H1 (cell line): ENCODE data around the gene FCHO1. TPM values are rescaled to one million over a fixed set of nuclear protein-coding genes. Genes with fewer than 3 reads are reported as not detected.

Experiments
- CTCF ChIA-PET: fragments of 300-600 bp; sonication (Branson Sonifier 250); formaldehyde crosslinking; loops from one replicate; lab custom pipeline; 2021; ENCODE audit not compliant: partially characterized antibody; lab: Charles Lee
- POLR2A ChIA-PET: fragments of 300-600 bp; sonication (Branson Sonifier 250); formaldehyde crosslinking; loops from one replicate; lab custom pipeline; 2021; ENCODE audit warnings: inconsistent platforms; ENCODE audit not compliant: partially characterized antibody; lab: Charles Lee
- DNase-seq, 2 experiments: peaks; one replicate each; pipeline versions ENCODE4 v3.0.0 to v3.0.0-alpha.2; 2010 to 2022; ENCODE audit warnings: low spot score in 2 of 2, low read depth in 1 of 2, mixed read lengths in 1 of 2
- FAIRE-seq: peaks from 2 replicates; lab custom pipeline; 2011; peaks lifted over from hg19 to GRCh38; lab: Jason Lieb, UNC
- H2AFZ ChIP-seq: 2 replicates; pipeline ENCODE4 v1.8.1; 2012; ENCODE audit warnings: low read length, inconsistent platforms
- H2AK5ac ChIP-seq: 2 replicates; pipeline ENCODE4 v1.6.1; 2013; ENCODE audit warnings: low read depth, low read length
- H2BK120ac ChIP-seq: replicated peaks from 2 replicates; pipeline ENCODE3; 2013; ENCODE audit warnings: low read depth, low read length, inconsistent platforms
- H2BK12ac ChIP-seq: 2 replicates; pipeline ENCODE4 v1.6.1; 2013; ENCODE audit warnings: low read depth, low read length
- H2BK15ac ChIP-seq: 2 replicates; pipeline ENCODE4 v1.6.1; 2013; ENCODE audit warnings: low read length
- H2BK20ac ChIP-seq: 2 replicates; pipeline ENCODE4 v1.6.1; 2013; ENCODE audit warnings: low read length
- H2BK5ac ChIP-seq: 2 replicates; pipeline ENCODE4 v1.6.1; 2013; ENCODE audit warnings: low read depth, low read length
- H3K14ac ChIP-seq: 2 replicates; pipeline ENCODE4 v1.6.1; 2013; ENCODE audit warnings: inconsistent platforms; ENCODE audit not compliant: insufficient read length
- H3K18ac ChIP-seq: 2 replicates; pipeline ENCODE4 v1.6.1; 2013; ENCODE audit warnings: low read length; ENCODE audit errors: extremely low read depth
- H3K23ac ChIP-seq: 2 replicates; pipeline ENCODE4 v1.6.1; 2013; ENCODE audit warnings: inconsistent platforms; ENCODE audit not compliant: insufficient read length
- H3K23me2 ChIP-seq: 2 replicates; pipeline ENCODE4 v1.6.1; 2013; ENCODE audit warnings: low read depth, low read length
- H3K27ac ChIP-seq: 2 replicates; pipeline ENCODE4 v1.6.1; 2011; ENCODE audit warnings: low read depth, low read length, inconsistent platforms
- H3K27me3 ChIP-seq, 4 experiments: replicated peaks in 1 of 4; 1 replicate in 1 of 4; 2 replicates in 3 of 4; pipeline versions ENCODE4 v1.6.1 to v1.8.1; 2011 to 2013; ENCODE audit warnings: low read length in 3 of 4, mild to moderate bottlenecking in 3 of 4, inconsistent platforms in 2 of 4, mixed read lengths in 2 of 4, moderate library complexity in 1 of 4; ENCODE audit not compliant: control insufficient read depth in 3 of 4, insufficient read depth in 3 of 4; ENCODE audit errors: extremely low read depth in 1 of 4
- H3K36me3 ChIP-seq, 4 experiments: 2 replicates each; pipeline versions ENCODE4 v1.6.1 to v1.8.1; 2011 to 2013; ENCODE audit warnings: mild to moderate bottlenecking in 4 of 4, low read length in 3 of 4, moderate library complexity in 2 of 4, control low read depth in 1 of 4, inconsistent platforms in 1 of 4; ENCODE audit not compliant: insufficient read depth in 4 of 4, control insufficient read depth in 2 of 4
- H3K4ac ChIP-seq: replicated peaks from 2 replicates; pipeline ENCODE3; 2013; ENCODE audit warnings: low read length, low read depth, mixed read lengths, inconsistent platforms; ENCODE audit not compliant: insufficient read length
- H3K4me1 ChIP-seq, 4 experiments: replicated peaks in 1 of 4; 1 replicate in 1 of 4; 2 replicates in 3 of 4; pipeline versions ENCODE4 v1.6.1 to v1.8.1; 2011 to 2013; ENCODE audit warnings: low read length in 3 of 4, inconsistent platforms in 2 of 4, mixed read lengths in 1 of 4; ENCODE audit not compliant: insufficient read depth in 4 of 4, control insufficient read depth in 3 of 4
- H3K4me2 ChIP-seq, 2 experiments: 2 replicates each; pipeline versions ENCODE4 v1.6.1 to v1.8.1; 2011 to 2013; ENCODE audit warnings: low read depth in 2 of 2, low read length in 2 of 2, control low read depth in 1 of 2, inconsistent platforms in 1 of 2, mild to moderate bottlenecking in 1 of 2; ENCODE audit not compliant: insufficient read depth in 1 of 2
- H3K4me3 ChIP-seq, 4 experiments: fragments of 200-600, 300-600 bp in 1 of 4; sonication (generic), shearing (Covaris generic), sonication (Bioruptor Twin) in 1 of 4; 2 replicates each; pipeline versions ENCODE4 v1.5.1 to v1.8.1; 2011 to 2016; ENCODE audit warnings: low read length in 4 of 4, low read depth in 3 of 4, control low read depth in 2 of 4, inconsistent platforms in 2 of 4, mild to moderate bottlenecking in 2 of 4, mixed read lengths in 1 of 4, moderate library complexity in 1 of 4; ENCODE audit not compliant: insufficient read depth in 2 of 4; ENCODE audit errors: extremely low read depth in 1 of 4
- H3K56ac ChIP-seq: replicated peaks from 2 replicates; pipeline ENCODE3; 2013; ENCODE audit warnings: low read depth, mild to moderate bottlenecking, mixed read lengths, low read length, inconsistent platforms; ENCODE audit not compliant: insufficient read length
- H3K79me1 ChIP-seq: 2 replicates; pipeline ENCODE4 v1.6.1; 2013; ENCODE audit warnings: low read depth, low read length, control low read depth
- H3K79me2 ChIP-seq, 2 experiments: 2 replicates each; pipeline versions ENCODE4 v1.6.1 to v1.8.1; 2012 to 2013; ENCODE audit warnings: low read length in 2 of 2, mild to moderate bottlenecking in 2 of 2, inconsistent platforms in 1 of 2; ENCODE audit not compliant: insufficient read depth in 2 of 2, control insufficient read depth in 1 of 2
- H3K9ac ChIP-seq, 4 experiments: replicated peaks in 1 of 4; 1 replicate in 1 of 4; 2 replicates in 3 of 4; pipeline versions ENCODE4 v1.6.1 to v1.8.1; 2011 to 2013; ENCODE audit warnings: low read depth in 3 of 4, low read length in 3 of 4, control low read depth in 2 of 4, mild to moderate bottlenecking in 2 of 4, moderate library complexity in 2 of 4, inconsistent platforms in 1 of 4; ENCODE audit errors: extremely low read depth in 1 of 4
- H3K9me3 ChIP-seq, 2 experiments: 2 replicates each; pipeline versions ENCODE4 v1.6.1 to v1.8.1; 2012 to 2013; ENCODE audit warnings: mild to moderate bottlenecking in 2 of 2, moderate library complexity in 2 of 2, control low read depth in 1 of 2, inconsistent platforms in 1 of 2, low read depth in 1 of 2, low read length in 1 of 2, mixed read lengths in 1 of 2; ENCODE audit not compliant: insufficient read depth in 2 of 2
- H4K20me1 ChIP-seq, 2 experiments: replicated peaks in 1 of 2; 2 replicates each; pipeline versions ENCODE3 to v1.8.1; 2011 to 2013; ENCODE audit warnings: inconsistent platforms in 2 of 2, low read length in 2 of 2, mild to moderate bottlenecking in 1 of 2; ENCODE audit not compliant: insufficient read depth in 2 of 2, control insufficient read depth in 1 of 2
- H4K5ac ChIP-seq: 2 replicates; pipeline ENCODE4 v1.6.1; 2013; ENCODE audit warnings: low read length, low read depth, mixed read lengths, inconsistent platforms; ENCODE audit not compliant: insufficient read length
- H4K8ac ChIP-seq: 2 replicates; pipeline ENCODE4 v1.8.0; 2013; ENCODE audit warnings: mild to moderate bottlenecking, moderate library complexity, low read length, inconsistent platforms; ENCODE audit not compliant: insufficient read depth; ENCODE audit errors: extremely low read depth
- H4K91ac ChIP-seq: replicated peaks from 2 replicates; pipeline ENCODE3; 2013; ENCODE audit warnings: low read length, mixed read lengths, inconsistent platforms; ENCODE audit not compliant: insufficient read length
- ATF3 ChIP-seq: IDR thresholded peaks from 2 replicates; pipeline ENCODE4 v1.6.1; 2011; ENCODE audit warnings: low read depth, mild to moderate bottlenecking, low read length; ENCODE audit not compliant: insufficient read depth
- EP300 ChIP-seq, 2 experiments: IDR thresholded peaks; 1 replicate in 1 of 2; 2 replicates in 1 of 2; pipeline ENCODE4 v1.6.1; 2011 to 2012; ENCODE audit warnings: low read depth in 2 of 2, low read length in 2 of 2, mild to moderate bottlenecking in 2 of 2, borderline replicate concordance in 1 of 2, inconsistent platforms in 1 of 2, moderate library complexity in 1 of 2
- POLR2A ChIP-seq, 2 experiments: IDR thresholded peaks; 1 replicate in 1 of 2; 2 replicates in 1 of 2; pipeline ENCODE4 v1.6.1; 2011; ENCODE audit warnings: low read depth in 2 of 2, low read length in 2 of 2, mild to moderate bottlenecking in 2 of 2; ENCODE audit errors: control extremely low read depth in 1 of 2
- RXRA ChIP-seq: IDR thresholded peaks from 2 replicates; pipeline ENCODE4 v1.6.1; 2011; ENCODE audit warnings: low read depth, mild to moderate bottlenecking, low read length, moderate library complexity; ENCODE audit not compliant: insufficient read depth
- WGBS, 2 experiments: shearing (Covaris generic) in 1 of 2; methylation state at CpG; one replicate each; pipeline versions ENCODE4 v1.1.6 to v1.1.7; 2013 to 2015; ENCODE audit warnings: low lambda C conversion rate in 2 of 2, mixed read lengths in 2 of 2, inconsistent platforms in 1 of 2, low coverage in 1 of 2, missing lambda C conversion rate in 1 of 2; ENCODE audit not compliant: insufficient replicate concordance in 2 of 2, insufficient coverage in 1 of 2, insufficient read length in 1 of 2; ENCODE audit errors: extremely low coverage in 1 of 2, missing lambda C conversion rate in 1 of 2; 5-methylcytosine and 5-hydroxymethylcytosine counted together
- polyA plus RNA-seq, 7 experiments: library from polyadenylated mRNA; depleted of rRNA in 3 of 7; stranded (reverse) in 5 of 7; unstranded in 2 of 7; fragments of >200 nt in 5 of 7; fragments of 200-250 nt in 2 of 7; gene quantifications; 1 replicate in 5 of 7; 2 replicates in 1 of 7; 4 replicates in 1 of 7; pipeline versions ENCODE4 v1.2.1 to v1.2.3, GENCODE V29; 2011 to 2013; ENCODE audit warnings: missing spikeins in 2 of 7, mixed read lengths in 2 of 7
- total RNA-seq: library from RNA; stranded (reverse); fragmentation: NEBNext Ultra II Directional; extraction: Animal tissue kit (Norgen Biotek cat#: 25700); gene quantifications from 2 replicates; pipeline ENCODE4 v1.2.1, GENCODE V29; 2021

FCHO1 gene
- total and polyA plus RNA-seq, 2 of the 8 experiments (the other 6 are each of a cell fraction or from before 2014, with no cell fraction given), result 13.0 to 25.9 TPM

- CTCF ChIA-PET, result interaction anchor here (0.6 to 4.1 kb wide), 17 partner anchors 9 to 161 kb away, joined by 3 to 38 read pairs (median 5); partner anchors contain the start of gene FCHO1
- 88% methylated on average over 1 of the region's 1 CpG; no CpG with 5 or more reads in 1 of the 2 experiments for WGBS, 2 experiments
- POLR2A ChIA-PET, result interaction anchor here (1.1 to 1.9 kb wide), 2 partner anchors 36 to 49 kb away, joined by 3 to 5 read pairs; partner anchors contain the start of gene MAP1S
Measured at GRCh38 chr19:17767559-17767958, 16.3 kb downstream of the FCHO1 start.

More at GRCh38 chr19:17767559-17767958, 16.3 kb downstream of the FCHO1 start:
- Histone ChIP-seq H3K18ac (no peak overlapping the region), H4K91ac (no peak overlapping the region)
- TF ChIP-seq POLR2A (IDR thresholded peaks at IDR 0.05; ENCODE audit: control extremely low read depth in 1 of 2, low read depth in 2 of 2, low read length in 2 of 2), result no peak
- TF ChIP-seq EP300 (IDR thresholded peaks at IDR 0.05; ENCODE audit: borderline replicate concordance in 1 of 2, low read depth in 2 of 2, low read length in 2 of 2), result no peak
- TF ChIP-seq RXRA, result no peak
- TF ChIP-seq ATF3, result no peak
- TF ChIP-seq, all 59 proteins: peak for 0
- no peaks in the 10 kb centered on the region for H3K27me3 ChIP-seq
- no peak overlapping the region for H3K23ac ChIP-seq
- no peak for FAIRE-seq
- H4K8ac ChIP-seq, result no peak overlapping the region
- no peaks in the 10 kb centered on the region for H3K9me3 ChIP-seq
- no peak overlapping the region for H2AFZ ChIP-seq
- no peak overlapping the region for H3K56ac ChIP-seq
- no peak overlapping the region for H2BK5ac ChIP-seq
- H2BK15ac ChIP-seq, result no peak overlapping the region
- H3K4me3 ChIP-seq, result no peak overlapping the region
- no peak overlapping the region for H2BK12ac ChIP-seq
- H3K23me2 ChIP-seq, result no peaks in the 10 kb centered on the region
- DNase-seq, result no peak
- H3K4me1 ChIP-seq, result peaks cover 0 to 2% (median 0%) of the 10 kb centered on the region in 4 experiments; a peak in 2 of 7 replicates
- H3K9ac ChIP-seq, result no peak overlapping the region
- no peaks in the 10 kb centered on the region for H3K79me1 ChIP-seq
- no peak overlapping the region for H2AK5ac ChIP-seq
- no peak overlapping the region for H3K14ac ChIP-seq
- H4K20me1 ChIP-seq, result no peaks in the 10 kb centered on the region
- H2BK120ac ChIP-seq, result no peak overlapping the region
- H4K5ac ChIP-seq, result no peak overlapping the region
- H3K36me3 ChIP-seq, result peaks cover 0 to 2% (median 0%) of the 10 kb centered on the region in 4 experiments; a peak in 1 of 8 replicates
- no peak overlapping the region for H3K27ac ChIP-seq
- no peak overlapping the region for H3K4ac ChIP-seq
- no peak overlapping the region for H3K4me2 ChIP-seq
- no peak overlapping the region for H2BK20ac ChIP-seq
- no peaks in the 10 kb centered on the region for H3K79me2 ChIP-seq
